H9 (cell line): ENCODE measurements around the gene KCNH5. TPM values are rescaled to one million over a fixed set of nuclear protein-coding genes. Genes with fewer than 3 reads are reported as not detected.
A peak's percentile ranks its signal among the peaks of the same experiment; 100 is the strongest.

ENCODE experiments used
- DNase-seq: peaks from one replicate; pipeline ENCODE4 v3.0.0-alpha.2; 2017
- H2AFZ ChIP-seq: one replicate; pipeline ENCODE4 v1.6.1; 2013; ENCODE audit warnings: mild to moderate bottlenecking, low read length, control low read depth, moderate library complexity
- H2AK5ac ChIP-seq: 2 replicates; pipeline ENCODE4 v1.6.1; 2013; ENCODE audit warnings: low read length, control low read depth, mixed read lengths; ENCODE audit not compliant: insufficient read length
- H2BK120ac ChIP-seq: one replicate; pipeline ENCODE4 v1.6.1; 2013; ENCODE audit warnings: low read depth, mild to moderate bottlenecking, low read length, control low read depth, inconsistent platforms; ENCODE audit not compliant: poor library complexity, severe bottlenecking
- H2BK12ac ChIP-seq: 2 replicates; pipeline ENCODE4 v1.6.1; 2013; ENCODE audit warnings: low read length, control low read depth, mixed read lengths, low read depth; ENCODE audit not compliant: insufficient read length
- H2BK15ac ChIP-seq: 2 replicates; pipeline ENCODE4 v1.6.1; 2013; ENCODE audit warnings: low read depth, low read length, control low read depth
- H2BK20ac ChIP-seq: one replicate; pipeline ENCODE4 v1.6.1; 2013; ENCODE audit warnings: low read depth, mild to moderate bottlenecking, low read length, control low read depth, inconsistent platforms; ENCODE audit not compliant: poor library complexity, severe bottlenecking
- H2BK5ac ChIP-seq: 2 replicates; pipeline ENCODE4 v1.6.1; 2013; ENCODE audit warnings: low read length, control low read depth, mixed read lengths; ENCODE audit not compliant: insufficient read length
- H3K14ac ChIP-seq: 2 replicates; pipeline ENCODE4 v1.6.1; 2013; ENCODE audit warnings: low read length, control low read depth; ENCODE audit not compliant: insufficient read depth
- H3K18ac ChIP-seq: 2 replicates; pipeline ENCODE4 v1.6.1; 2013; ENCODE audit warnings: low read depth, mild to moderate bottlenecking, mixed read lengths, low read length, control low read depth; ENCODE audit not compliant: insufficient read length
- H3K23ac ChIP-seq: 2 replicates; pipeline ENCODE4 v1.6.1; 2013; ENCODE audit warnings: low read length, control low read depth, mixed read lengths, low read depth; ENCODE audit not compliant: insufficient read length
- H3K23me2 ChIP-seq: 2 replicates; pipeline ENCODE4 v1.6.1; 2013; ENCODE audit warnings: low read depth, mild to moderate bottlenecking, mixed read lengths, low read length, control low read depth; ENCODE audit not compliant: insufficient read length, poor library complexity, severe bottlenecking
- H3K27ac ChIP-seq: 2 replicates; pipeline ENCODE4 v1.5.1; 2013; ENCODE audit warnings: low read length, control low read depth, mixed read lengths, low read depth; ENCODE audit not compliant: insufficient read length
- H3K27me3 ChIP-seq: 2 replicates; pipeline ENCODE4 v1.6.1; 2013; ENCODE audit warnings: low read length, control low read depth, inconsistent platforms; ENCODE audit not compliant: insufficient read depth
- H3K4ac ChIP-seq: 2 replicates; pipeline ENCODE4 v1.6.1; 2013; ENCODE audit warnings: low read depth, mild to moderate bottlenecking, control low read depth, inconsistent platforms, low read length, moderate library complexity
- H3K4me1 ChIP-seq: 2 replicates; pipeline ENCODE4 v1.6.1; 2013; ENCODE audit warnings: low read length, control low read depth, inconsistent platforms; ENCODE audit not compliant: insufficient read depth
- H3K4me2 ChIP-seq: 2 replicates; pipeline ENCODE4 v1.6.1; 2013; ENCODE audit warnings: low read length, control low read depth, mixed read lengths; ENCODE audit not compliant: insufficient read length, insufficient read depth
- H3K56ac ChIP-seq: 2 replicates; pipeline ENCODE4 v1.6.1; 2013; ENCODE audit warnings: low read depth, mild to moderate bottlenecking, mixed read lengths, low read length, control low read depth; ENCODE audit not compliant: insufficient read length
- H3K79me1 ChIP-seq: 2 replicates; pipeline ENCODE4 v1.6.1; 2013; ENCODE audit warnings: low read depth, mild to moderate bottlenecking, moderate library complexity, low read length, control low read depth, inconsistent platforms; ENCODE audit not compliant: insufficient read depth, poor library complexity, severe bottlenecking
- H3K79me2 ChIP-seq: 2 replicates; pipeline ENCODE4 v1.6.1; 2013; ENCODE audit warnings: low read length, control low read depth, inconsistent platforms; ENCODE audit not compliant: insufficient read depth
- H3K9ac ChIP-seq: 2 replicates; pipeline ENCODE4 v1.6.1; 2013; ENCODE audit warnings: low read length, control low read depth, mixed read lengths; ENCODE audit not compliant: insufficient read length; ENCODE audit errors: extremely low read depth
- H3K9me3 ChIP-seq: one replicate; pipeline ENCODE4 v1.6.1; 2013; ENCODE audit warnings: low read depth, low read length, inconsistent platforms; ENCODE audit not compliant: control insufficient read depth
- H3T11ph ChIP-seq: one replicate; pipeline ENCODE4 v1.6.1; 2013; ENCODE audit warnings: mild to moderate bottlenecking, low read length, control low read depth, inconsistent platforms
- H4K20me1 ChIP-seq: one replicate; pipeline ENCODE4 v1.6.1; 2013; ENCODE audit not compliant: control insufficient read depth, insufficient read length, insufficient read depth
- H4K5ac ChIP-seq: 2 replicates; pipeline ENCODE4 v1.6.1; 2013; ENCODE audit warnings: low read depth, mild to moderate bottlenecking, mixed read lengths, low read length, control low read depth; ENCODE audit not compliant: insufficient read length
- H4K8ac ChIP-seq: replicated peaks from 2 replicates; pipeline ENCODE4 v1.6.1; 2013; ENCODE audit warnings: low read length, control low read depth, mixed read lengths, low read depth; ENCODE audit not compliant: insufficient read length
- H4K91ac ChIP-seq: 2 replicates; pipeline ENCODE4 v1.6.1; 2013; ENCODE audit warnings: low read depth, mild to moderate bottlenecking, moderate library complexity, mixed read lengths, low read length, control low read depth; ENCODE audit not compliant: insufficient read length
- H3K27ac Mint-ChIP-seq, 3 experiments: 2 replicates in 2 of 3; 3 replicates in 1 of 3; pipeline ENCODE4 v1.8.0; 2020 to 2021; ENCODE audit warnings: mixed read lengths in 3 of 3, mild to moderate bottlenecking in 1 of 3, moderate library complexity in 1 of 3
- H3K27me3 Mint-ChIP-seq: 2 replicates; pipeline ENCODE4 v1.8.0; 2021; ENCODE audit warnings: low read depth, mild to moderate bottlenecking, moderate library complexity, mixed read lengths
- H3K36me3 Mint-ChIP-seq, 3 experiments: 2 replicates in 2 of 3; 3 replicates in 1 of 3; pipeline ENCODE4 v1.8.0; 2020 to 2021; ENCODE audit warnings: low read depth in 3 of 3, mixed read lengths in 3 of 3; ENCODE audit not compliant: insufficient read depth in 1 of 3
- H3K4me1 Mint-ChIP-seq, 2 experiments: 2 replicates each; pipeline ENCODE4 v1.8.0; 2020; ENCODE audit warnings: mixed read lengths in 2 of 2
- H3K4me3 Mint-ChIP-seq, 2 experiments: 2 replicates in 1 of 2; 3 replicates in 1 of 2; pipeline ENCODE4 v1.8.0; 2020 to 2021; ENCODE audit warnings: mild to moderate bottlenecking in 2 of 2, mixed read lengths in 2 of 2, moderate library complexity in 1 of 2
- H3K9me3 Mint-ChIP-seq, 2 experiments: 2 replicates in 1 of 2; 3 replicates in 1 of 2; pipeline ENCODE4 v1.8.0; 2020; ENCODE audit warnings: mild to moderate bottlenecking in 2 of 2, mixed read lengths in 2 of 2, moderate library complexity in 1 of 2
- WGBS: extraction: QIAGEN DNeasy Blood & Tissue Kit; methylation state at CpG from one replicate; pipeline ENCODE4 v1.1.7; 2013; ENCODE audit warnings: missing lambda C conversion rate, low lambda C conversion rate, mixed read lengths; ENCODE audit not compliant: insufficient read length; ENCODE audit errors: extremely low coverage; 5-methylcytosine and 5-hydroxymethylcytosine counted together
- total RNA-seq: library from RNA; stranded (reverse); gene quantifications from 2 replicates; pipeline ENCODE4 v1.2.1, GENCODE V29; 2021
- TF ChIP-seq, protein P1 (sequence below): fragments of 200-600 bp; sonication (generic); conservative IDR thresholded peaks from 3 replicates; pipeline ENCODE4 v1.8.0; 2021; ENCODE audit warnings: antibody characterized with exemption, mild to moderate bottlenecking

Gene KCNH5
- total RNA-seq, 1 experiment from 2014 or later, result 0.42 TPM

DNA sequence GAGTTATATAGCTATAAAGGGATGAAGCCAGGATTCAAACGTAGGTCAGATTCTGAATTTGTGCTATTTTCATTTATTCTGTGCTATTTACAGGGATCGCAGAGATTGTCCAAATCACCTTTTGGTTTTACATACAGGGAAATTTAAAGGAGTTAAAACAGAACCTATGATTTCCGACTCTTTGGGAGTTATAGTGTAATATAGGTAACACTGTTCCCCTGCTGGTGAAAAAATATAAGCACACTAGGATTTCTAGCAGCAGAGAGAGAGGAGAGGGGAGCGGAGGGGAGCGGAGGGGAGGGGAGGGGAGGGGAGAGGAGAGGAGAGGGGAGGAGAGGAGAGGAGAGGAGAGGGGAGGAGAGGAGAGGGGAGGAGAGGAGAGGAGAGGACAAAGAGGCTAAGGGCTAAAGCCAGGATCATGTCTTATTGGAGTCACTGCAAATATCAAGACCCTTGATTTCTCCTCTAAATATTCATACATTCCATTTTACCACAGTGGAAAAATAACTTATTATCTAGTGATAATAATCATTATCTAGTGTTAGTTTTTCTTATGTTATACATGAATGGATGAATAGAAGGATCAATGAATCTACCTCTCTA lies 46.2 kb upstream of the KCNH5 start:
- Histone ChIP-seq H3K23ac (no peak overlapping the region), H3K4me2 (no peak overlapping the region), H3K4me1 (no peaks in the 10 kb centered on the region), H3K27ac (no peak overlapping the region), H3K27me3 (no peaks in the 10 kb centered on the region), H4K8ac (no peak overlapping the region), H3K9me3 (no peaks in the 10 kb centered on the region), H2AFZ (no peak overlapping the region), H3T11ph (no peak overlapping the region), H3K9ac (no peak overlapping the region), H2BK120ac (no peak overlapping the region), H4K91ac (no peak overlapping the region), H3K56ac (no peak overlapping the region), H3K79me1 (no peaks in the 10 kb centered on the region), H2BK20ac (no peak overlapping the region), H2BK15ac (no peak overlapping the region), H2BK12ac (no peak overlapping the region), H2AK5ac (no peak overlapping the region), H3K18ac (no peak overlapping the region), H3K14ac (no peak overlapping the region), H2BK5ac (no peak overlapping the region), H3K23me2 (no peaks in the 10 kb centered on the region), H3K4ac (no peak overlapping the region), H3K79me2 (no peaks in the 10 kb centered on the region), H4K5ac (no peak overlapping the region), H4K20me1 (no peaks in the 10 kb centered on the region)
- WGBS, result no CpG with 5 or more reads among the region's 5 CpGs
- Mint-ChIP-seq H3K4me1 (0 out of 4 replicates have a peak, but pooled peaks cover 3 to 5% of the 10 kb centered on the region in 2 experiments), H3K27ac (no peak overlapping the region), H3K36me3 (no peaks in the 10 kb centered on the region; a peak in 1 of 7 replicates), H3K9me3 (no peaks in the 10 kb centered on the region), H3K27me3 (no peaks in the 10 kb centered on the region), H3K4me3 (no peak overlapping the region)
- TF ChIP-seq, protein P1, sequence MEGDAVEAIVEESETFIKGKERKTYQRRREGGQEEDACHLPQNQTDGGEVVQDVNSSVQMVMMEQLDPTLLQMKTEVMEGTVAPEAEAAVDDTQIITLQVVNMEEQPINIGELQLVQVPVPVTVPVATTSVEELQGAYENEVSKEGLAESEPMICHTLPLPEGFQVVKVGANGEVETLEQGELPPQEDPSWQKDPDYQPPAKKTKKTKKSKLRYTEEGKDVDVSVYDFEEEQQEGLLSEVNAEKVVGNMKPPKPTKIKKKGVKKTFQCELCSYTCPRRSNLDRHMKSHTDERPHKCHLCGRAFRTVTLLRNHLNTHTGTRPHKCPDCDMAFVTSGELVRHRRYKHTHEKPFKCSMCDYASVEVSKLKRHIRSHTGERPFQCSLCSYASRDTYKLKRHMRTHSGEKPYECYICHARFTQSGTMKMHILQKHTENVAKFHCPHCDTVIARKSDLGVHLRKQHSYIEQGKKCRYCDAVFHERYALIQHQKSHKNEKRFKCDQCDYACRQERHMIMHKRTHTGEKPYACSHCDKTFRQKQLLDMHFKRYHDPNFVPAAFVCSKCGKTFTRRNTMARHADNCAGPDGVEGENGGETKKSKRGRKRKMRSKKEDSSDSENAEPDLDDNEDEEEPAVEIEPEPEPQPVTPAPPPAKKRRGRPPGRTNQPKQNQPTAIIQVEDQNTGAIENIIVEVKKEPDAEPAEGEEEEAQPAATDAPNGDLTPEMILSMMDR, result peak; percentile 54; the same call in 2 of the 3 replicates
- DNase-seq, result no peak
